Epithelial cell of proximal tubule (primary cell): ENCODE results near the gene AUTS2. TPM values are rescaled to one million over a fixed set of nuclear protein-coding genes. Genes with fewer than 3 reads are reported as not detected.

Experiments used
- DNase-seq: peaks from one replicate; pipeline ENCODE4 v3.0.0-alpha.2; 2011; ENCODE audit warnings: low read depth
- H3K4me3 ChIP-seq: 2 replicates; pipeline ENCODE4 v1.5.1; 2011; ENCODE audit warnings: low read depth, mild to moderate bottlenecking, low read length
- total RNA-seq: library from RNA; depleted of rRNA; stranded (reverse); fragments of >200 nt; gene quantifications from 2 replicates; pipeline ENCODE4 v1.2.3, GENCODE V29; 2015
- TF ChIP-seq, protein P1 (sequence below): conservative IDR thresholded peaks from 2 replicates; pipeline ENCODE4 v1.5.1; 2012; ENCODE audit warnings: low read depth, mild to moderate bottlenecking, low read length

Gene AUTS2
- total RNA-seq, 1 donor from 2014 or later: 10.0 TPM

DNA sequence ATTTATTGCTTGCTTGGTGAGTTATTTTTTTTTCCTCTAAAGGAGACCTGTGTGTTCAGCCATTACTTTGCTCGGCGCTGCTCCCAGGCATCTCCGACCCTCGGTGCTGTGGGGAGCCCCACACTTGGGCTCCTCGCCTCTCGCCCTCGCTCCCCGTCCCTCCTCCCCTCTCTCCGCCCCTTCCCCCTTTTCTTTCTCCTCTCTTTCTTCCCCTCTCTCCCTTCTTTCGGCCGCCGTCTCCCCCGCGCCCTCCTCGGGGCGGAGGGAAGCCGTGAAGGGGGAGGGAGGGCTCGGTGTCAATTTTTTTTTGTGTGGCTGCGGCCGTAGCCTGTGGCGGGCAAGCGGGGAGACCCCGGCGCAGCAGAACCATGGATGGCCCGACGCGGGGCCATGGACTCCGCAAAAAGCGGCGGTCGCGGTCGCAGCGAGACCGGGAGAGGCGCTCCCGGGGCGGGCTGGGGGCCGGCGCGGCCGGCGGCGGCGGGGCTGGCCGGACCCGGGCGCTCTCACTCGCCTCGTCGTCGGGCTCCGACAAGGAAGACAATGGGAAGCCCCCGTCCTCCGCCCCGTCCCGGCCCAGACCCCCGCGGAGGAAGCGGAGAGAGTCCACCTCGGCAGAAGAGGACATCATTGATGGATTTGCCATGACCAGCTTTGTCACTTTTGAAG, 1.1 kb downstream of the AUTS2 start:
- TF ChIP-seq, protein P1, sequence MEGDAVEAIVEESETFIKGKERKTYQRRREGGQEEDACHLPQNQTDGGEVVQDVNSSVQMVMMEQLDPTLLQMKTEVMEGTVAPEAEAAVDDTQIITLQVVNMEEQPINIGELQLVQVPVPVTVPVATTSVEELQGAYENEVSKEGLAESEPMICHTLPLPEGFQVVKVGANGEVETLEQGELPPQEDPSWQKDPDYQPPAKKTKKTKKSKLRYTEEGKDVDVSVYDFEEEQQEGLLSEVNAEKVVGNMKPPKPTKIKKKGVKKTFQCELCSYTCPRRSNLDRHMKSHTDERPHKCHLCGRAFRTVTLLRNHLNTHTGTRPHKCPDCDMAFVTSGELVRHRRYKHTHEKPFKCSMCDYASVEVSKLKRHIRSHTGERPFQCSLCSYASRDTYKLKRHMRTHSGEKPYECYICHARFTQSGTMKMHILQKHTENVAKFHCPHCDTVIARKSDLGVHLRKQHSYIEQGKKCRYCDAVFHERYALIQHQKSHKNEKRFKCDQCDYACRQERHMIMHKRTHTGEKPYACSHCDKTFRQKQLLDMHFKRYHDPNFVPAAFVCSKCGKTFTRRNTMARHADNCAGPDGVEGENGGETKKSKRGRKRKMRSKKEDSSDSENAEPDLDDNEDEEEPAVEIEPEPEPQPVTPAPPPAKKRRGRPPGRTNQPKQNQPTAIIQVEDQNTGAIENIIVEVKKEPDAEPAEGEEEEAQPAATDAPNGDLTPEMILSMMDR: no peak
- peak overlapping the region; percentile 74 for H3K4me3 ChIP-seq
- no peak for DNase-seq

DNA sequence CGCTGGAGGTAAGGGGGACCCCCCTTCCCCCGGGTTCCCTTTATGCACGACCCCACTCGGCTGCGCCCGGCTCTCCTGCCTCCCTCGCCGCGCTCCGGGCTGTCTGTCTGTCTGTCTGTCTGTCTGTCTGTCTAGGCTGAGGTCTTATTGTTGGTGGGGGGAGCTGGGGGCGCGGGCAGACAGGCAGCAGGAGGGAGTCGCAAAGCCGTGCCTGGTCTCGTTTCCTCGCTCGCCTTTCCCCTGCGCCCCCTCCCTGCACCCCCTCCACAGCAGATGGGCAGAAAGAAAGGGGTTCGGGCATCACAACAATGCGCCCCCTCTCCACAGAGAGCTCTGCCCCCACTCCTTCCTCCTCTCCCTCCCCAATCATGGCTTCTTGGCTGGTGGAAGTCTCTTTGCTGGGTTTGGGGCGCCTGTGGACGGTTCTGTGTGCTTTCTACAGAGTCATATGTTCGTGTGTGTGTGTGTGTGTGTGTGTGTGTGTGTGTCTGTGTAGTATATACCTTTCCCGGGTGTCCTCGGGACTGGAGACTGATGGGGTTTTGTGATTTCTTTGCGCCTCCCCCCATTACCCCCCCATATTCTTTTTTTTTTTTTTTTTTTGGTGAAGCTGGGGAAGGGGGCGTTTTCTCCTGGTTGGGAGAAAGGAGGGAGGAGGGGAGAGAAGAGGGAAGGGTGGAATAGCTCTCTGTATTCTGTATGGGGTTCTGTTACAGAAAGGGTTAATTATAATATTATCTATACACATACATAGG, 1.9 kb downstream of the AUTS2 start:
- TF ChIP-seq, protein P1: no peak
- DNase-seq: no peak
- peak overlapping the region; percentile 74 for H3K4me3 ChIP-seq

DNA sequence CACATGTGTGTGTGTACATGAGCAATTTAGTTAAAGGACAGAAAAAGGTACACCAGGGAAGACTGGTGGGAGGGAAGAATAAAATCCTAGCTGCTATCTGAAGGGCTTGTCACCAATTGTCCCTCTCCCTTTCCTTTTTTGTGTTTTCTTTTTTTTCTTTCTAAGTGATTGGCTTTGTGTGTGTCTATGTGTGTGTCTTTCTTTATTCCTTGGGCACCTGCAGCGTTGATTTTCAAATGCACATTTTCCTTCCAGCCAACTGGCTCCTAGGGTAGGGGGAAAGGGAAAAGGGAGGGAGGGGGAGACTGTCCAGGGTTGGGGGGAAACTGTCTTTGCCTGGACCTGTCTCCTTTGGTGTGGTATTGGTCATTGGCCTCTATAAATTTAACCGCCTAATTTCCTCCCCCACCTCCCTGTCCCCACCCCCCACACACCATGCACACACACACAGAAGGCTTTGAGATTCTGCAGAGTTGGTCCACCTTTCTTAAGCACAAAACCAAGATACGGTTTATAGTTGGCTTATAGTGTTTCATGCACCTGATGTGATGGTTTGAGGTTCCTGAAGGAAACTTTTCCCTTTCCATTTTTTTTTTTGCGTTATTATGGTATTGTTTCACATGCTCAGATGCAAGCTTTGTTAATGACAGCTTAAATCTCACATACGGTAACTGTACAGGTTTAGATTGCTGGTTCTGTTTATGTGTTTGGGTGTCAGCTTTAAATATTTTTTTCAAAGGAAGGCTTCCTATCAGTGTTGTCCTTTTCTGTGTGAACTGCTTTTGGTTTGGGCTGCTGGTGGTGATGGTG, 2.6 kb downstream of the AUTS2 start:
- no peak for DNase-seq
- no peak overlapping the region for H3K4me3 ChIP-seq
- TF ChIP-seq, protein P1: no peak

DNA sequence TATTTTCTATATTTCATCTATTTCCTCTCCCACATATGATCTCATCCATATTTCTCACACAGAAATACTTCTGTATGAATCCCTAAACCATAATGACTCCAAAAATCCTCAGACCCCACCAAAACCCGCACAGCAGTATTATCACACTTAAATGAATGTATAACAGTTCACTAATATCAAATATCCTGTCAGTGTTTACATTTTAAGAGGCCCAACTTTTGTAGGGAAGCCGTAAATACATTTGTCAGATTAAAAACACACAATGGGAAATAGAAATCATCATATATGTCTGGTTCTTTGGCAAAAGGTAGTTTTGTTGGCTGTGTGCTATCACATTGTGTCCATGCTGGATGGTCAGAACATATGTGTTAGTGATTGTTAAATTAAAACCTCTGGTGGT, 4.2 kb downstream of the AUTS2 start:
- TF ChIP-seq, protein P1: no peak

DNA sequence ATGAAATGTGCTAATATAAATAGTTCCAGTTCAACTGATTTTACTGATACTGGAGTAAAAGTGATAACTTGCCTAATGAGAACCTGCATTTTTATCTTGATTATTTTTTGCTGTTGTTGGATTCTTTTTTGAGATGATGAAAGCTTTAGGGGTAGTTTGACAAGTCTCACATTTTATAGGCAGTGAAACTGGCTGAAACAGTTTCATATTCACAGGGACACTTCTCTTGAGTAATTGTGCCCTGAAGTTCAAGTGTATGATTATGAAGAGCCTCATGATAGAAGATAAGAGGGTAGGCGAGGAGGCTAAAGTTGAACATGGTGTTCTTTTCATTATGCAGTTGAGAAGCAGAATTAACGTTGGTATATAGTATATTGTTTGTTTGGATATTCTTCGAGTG, 5.1 kb downstream of the AUTS2 start:
- DNase-seq: no peak
- TF ChIP-seq, protein P1: no peak
- H3K4me3 ChIP-seq: no peak overlapping the region

More for the DNA sequence above, 4.2 kb downstream of the AUTS2 start:
- no peak overlapping the region for H3K4me3 ChIP-seq
- no peak for DNase-seq

DNA sequence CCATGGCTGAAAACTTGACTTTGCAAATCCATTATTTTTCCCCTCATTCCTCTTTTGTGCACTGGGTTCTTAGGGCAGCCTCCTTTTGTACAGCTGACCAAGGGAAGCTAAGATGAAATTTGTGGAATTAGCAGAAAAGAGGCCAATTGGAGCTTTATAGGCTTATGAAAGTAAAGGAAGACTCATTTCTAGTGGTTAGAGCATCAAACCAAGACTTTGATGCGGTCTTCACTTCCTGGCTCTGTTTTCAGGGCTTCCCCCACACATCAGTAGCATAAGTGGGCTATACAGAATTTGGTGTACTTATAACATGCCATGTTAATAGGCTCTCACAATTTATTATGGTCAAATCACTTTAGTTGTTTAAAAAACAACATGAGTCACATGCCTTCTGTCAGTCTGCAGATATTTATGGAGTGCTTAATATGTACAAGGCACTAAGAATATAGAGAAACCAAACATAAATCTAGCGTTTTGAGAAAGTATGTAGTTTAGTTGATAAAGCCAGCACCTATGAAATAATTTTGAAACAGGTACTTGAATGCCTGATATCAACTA, 5.7 kb downstream of the AUTS2 start:
- no peak for DNase-seq
- TF ChIP-seq, protein P1: no peak
- no peak overlapping the region for H3K4me3 ChIP-seq
